MCF 10A (cell line): ENCODE data around the gene LAMTOR4. TPM values are rescaled to one million over a fixed set of nuclear protein-coding genes. Genes with fewer than 3 reads are reported as not detected.
A peak's percentile ranks its signal among the peaks of the same experiment; 100 is the strongest.
"Not testable (repeated sequence)": the region's sequence is repeated elsewhere in the genome, so short reads cannot be mapped to it uniquely, and the experiment has no call there.

ENCODE experiments used
- BruUV-seq: library from RNA; stranded (reverse); fragments of 400-500 nt; replicated peaks from 2 replicates; lab custom pipeline; 2021; lab: Mats Ljungman, UMichigan
- CTCF ChIA-PET: fragments of 300-600 bp; sonication (Branson Sonifier 250); formaldehyde crosslinking; extraction: SDS; loops from one replicate; lab custom pipeline; 2021; ENCODE audit warnings: antibody characterized with exemption, inconsistent platforms; lab: Yijun Ruan, JAX
- POLR2A ChIA-PET: fragments of 300-600, 350-650 bp; sonication (Branson Sonifier 250); formaldehyde crosslinking; extraction: SDS; loops from one replicate; lab custom pipeline; 2020; ENCODE audit warnings: antibody characterized with exemption, inconsistent platforms; lab: Yijun Ruan, JAX
- DNase-seq: peaks from one replicate; pipeline ENCODE4 v3.0.0-alpha.2; 2018; ENCODE audit not compliant: unreplicated experiment
- H3K27ac Mint-ChIP-seq: one replicate; pipeline ENCODE4 v1.8.0; 2022; ENCODE audit warnings: mild to moderate bottlenecking, low read depth, mixed read lengths; ENCODE audit not compliant: unreplicated experiment
- H3K27me3 Mint-ChIP-seq: one replicate; pipeline ENCODE4 v1.8.0; 2022; ENCODE audit warnings: mixed read lengths; ENCODE audit not compliant: insufficient read depth, unreplicated experiment
- H3K36me3 Mint-ChIP-seq: one replicate; pipeline ENCODE4 v1.8.0; 2022; ENCODE audit warnings: mild to moderate bottlenecking, moderate library complexity, mixed read lengths; ENCODE audit not compliant: insufficient read depth, unreplicated experiment
- H3K4me1 Mint-ChIP-seq: one replicate; pipeline ENCODE4 v1.8.0; 2022; ENCODE audit warnings: mixed read lengths; ENCODE audit not compliant: insufficient read depth, unreplicated experiment
- H3K4me3 Mint-ChIP-seq: one replicate; pipeline ENCODE4 v1.8.0; 2022; ENCODE audit warnings: mild to moderate bottlenecking, moderate library complexity, mixed read lengths; ENCODE audit not compliant: unreplicated experiment
- H3K9me3 Mint-ChIP-seq: one replicate; pipeline ENCODE4 v1.8.0; 2022; ENCODE audit warnings: mixed read lengths; ENCODE audit not compliant: unreplicated experiment
- CTCF ChIP-seq: fragments of 200-600 bp; IDR thresholded peaks from one replicate; pipeline ENCODE4 v1.8.0; 2022; ENCODE audit warnings: antibody characterized with exemption, mild to moderate bottlenecking; ENCODE audit not compliant: unreplicated experiment
- intact Hi-C: fragments of 100-400 bp; cut with micrococcal nuclease; formaldehyde crosslinking; loops from 2 replicates; pipeline ENCODE4 v1.14.1; 2022
- total RNA-seq: library from RNA; stranded (reverse); gene quantifications from 2 replicates; pipeline ENCODE4 v1.2.3, GENCODE V29; 2022

Gene LAMTOR4
- total RNA-seq, 1 experiment from 2014 or later, result 76.6 TPM

- BruUV-seq, H3K4me1 Mint-ChIP-seq, intact Hi-C loops, H3K36me3 Mint-ChIP-seq, H3K27me3 Mint-ChIP-seq, H3K27ac Mint-ChIP-seq, H3K9me3 Mint-ChIP-seq, H3K4me3 Mint-ChIP-seq: not testable (repeated sequence)
- ChIA-PET POLR2A (interaction anchor here (0.6 kb wide), 1 partner anchor 34 kb away, joined by 4 read pairs; the partner anchor contains the start of gene LAMTOR4), CTCF (interaction anchor here (0.6 kb wide), 1 partner anchor 82 kb away, joined by 3 read pairs; no protein-coding TSS in a partner anchor)
- peak; percentile 23 for DNase-seq
Observed at GRCh38 chr7:100183090-100183489, 34.4 kb downstream of the LAMTOR4 start.

- POLR2A ChIA-PET, result no interaction called here
- H3K9me3 Mint-ChIP-seq, result no peaks in the 10 kb centered on the region
- intact Hi-C loops, result no loop called here
- CTCF ChIA-PET, result interaction anchor here (0.7 to 1.2 kb wide), 2 partner anchors 47 to 63 kb away, joined by 4 to 6 read pairs; no protein-coding TSS in a partner anchor
- no peak for DNase-seq
- no peaks in the 10 kb centered on the region for H3K36me3 Mint-ChIP-seq
- no peak for TF ChIP-seq CTCF
- H3K4me1 Mint-ChIP-seq, result no peaks in the 10 kb centered on the region
- H3K4me3 Mint-ChIP-seq, result no peak overlapping the region
- no TSS peak for BruUV-seq
- no peaks in the 10 kb centered on the region for H3K27me3 Mint-ChIP-seq
- no peak overlapping the region for H3K27ac Mint-ChIP-seq
Observed at GRCh38 chr7:100185726-100186125, 37.0 kb downstream of the LAMTOR4 start.

- no peak overlapping the region for H3K4me3 Mint-ChIP-seq
- no peak overlapping the region for H3K27ac Mint-ChIP-seq
- BruUV-seq, result no TSS peak
- CTCF ChIA-PET, result interaction anchor here (0.5 to 1.9 kb wide), 5 partner anchors 9 to 100 kb away, joined by 3 to 6 read pairs (median 3); no protein-coding TSS in a partner anchor
- POLR2A ChIA-PET, result no interaction called here
- no peaks in the 10 kb centered on the region for H3K36me3 Mint-ChIP-seq
- no peak for DNase-seq
- H3K4me1 Mint-ChIP-seq, result peaks cover 5% of the 10 kb centered on the region
- no peak for TF ChIP-seq CTCF
- no peaks in the 10 kb centered on the region for H3K27me3 Mint-ChIP-seq
- intact Hi-C loops, result no loop called here
- no peaks in the 10 kb centered on the region for H3K9me3 Mint-ChIP-seq
Observed at GRCh38 chr7:100189061-100189460, 40.3 kb downstream of the LAMTOR4 start.

- TF ChIP-seq CTCF, result peak; percentile 46
- Mint-ChIP-seq H3K4me1 (peaks cover 5% of the 10 kb centered on the region), H3K27me3 (no peaks in the 10 kb centered on the region), H3K27ac (no peak overlapping the region), H3K4me3 (no peak overlapping the region), H3K9me3 (no peaks in the 10 kb centered on the region), H3K36me3 (no peaks in the 10 kb centered on the region)
- no TSS peak for BruUV-seq
- peak; percentile 44 for DNase-seq
- intact Hi-C loops, result no loop called here
- POLR2A ChIA-PET, result interaction anchor here (0.8 to 1.1 kb wide), 5 partner anchors 14 to 41 kb away, joined by 3 to 5 read pairs (median 3); partner anchors contain the start of gene LAMTOR4
- CTCF ChIA-PET, result interaction anchor here (0.6 to 1.9 kb wide), 9 partner anchors 10 to 190 kb away, joined by 3 to 8 read pairs (median 3); no protein-coding TSS in a partner anchor
Observed at GRCh38 chr7:100190048-100190711, 41.5 kb downstream of the LAMTOR4 start.
